OCI-LY7 (cell line): ENCODE data around the gene PRKD2.

Source experiments
- EZH2phosphoT487 ChIP-seq: fragments of 200-600 bp; sonication (generic); IDR thresholded peaks from 2 replicates; pipeline ENCODE4 v1.6.1; 2018; ENCODE audit warnings: low read depth, borderline replicate concordance, mild to moderate bottlenecking, mixed run types, antibody characterized with exemption, low read length, moderate library complexity, mixed read lengths
- TF ChIP-seq, protein P1 (sequence below): fragments of 200-600 bp; sonication (generic); conservative IDR thresholded peaks from 2 replicates; pipeline ENCODE4 v1.5.1; 2014; ENCODE audit warnings: mild to moderate bottlenecking, antibody characterized with exemption, low read length, moderate library complexity, mixed read lengths

DNA sequence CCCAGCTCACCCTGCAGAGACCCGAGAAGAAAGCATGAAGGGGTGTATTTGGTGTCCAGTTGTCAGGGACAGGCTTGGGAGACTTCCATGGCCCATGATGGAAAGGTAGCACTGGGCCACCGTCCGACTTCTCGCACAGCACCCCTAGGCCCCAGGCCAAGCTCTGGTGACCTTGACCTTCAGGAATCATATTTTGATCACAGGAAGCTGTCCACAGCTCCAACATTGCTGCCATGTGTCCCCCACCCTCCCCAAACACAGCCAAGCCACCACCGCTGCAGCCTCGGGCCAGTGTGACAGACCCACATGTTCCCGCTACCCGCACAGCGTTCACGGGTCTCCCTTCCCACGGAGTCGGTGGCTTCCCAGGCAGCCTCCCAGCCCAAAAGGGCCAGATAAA lies 91.2 kb downstream of the PRKD2 start:
- TF ChIP-seq, protein P1, sequence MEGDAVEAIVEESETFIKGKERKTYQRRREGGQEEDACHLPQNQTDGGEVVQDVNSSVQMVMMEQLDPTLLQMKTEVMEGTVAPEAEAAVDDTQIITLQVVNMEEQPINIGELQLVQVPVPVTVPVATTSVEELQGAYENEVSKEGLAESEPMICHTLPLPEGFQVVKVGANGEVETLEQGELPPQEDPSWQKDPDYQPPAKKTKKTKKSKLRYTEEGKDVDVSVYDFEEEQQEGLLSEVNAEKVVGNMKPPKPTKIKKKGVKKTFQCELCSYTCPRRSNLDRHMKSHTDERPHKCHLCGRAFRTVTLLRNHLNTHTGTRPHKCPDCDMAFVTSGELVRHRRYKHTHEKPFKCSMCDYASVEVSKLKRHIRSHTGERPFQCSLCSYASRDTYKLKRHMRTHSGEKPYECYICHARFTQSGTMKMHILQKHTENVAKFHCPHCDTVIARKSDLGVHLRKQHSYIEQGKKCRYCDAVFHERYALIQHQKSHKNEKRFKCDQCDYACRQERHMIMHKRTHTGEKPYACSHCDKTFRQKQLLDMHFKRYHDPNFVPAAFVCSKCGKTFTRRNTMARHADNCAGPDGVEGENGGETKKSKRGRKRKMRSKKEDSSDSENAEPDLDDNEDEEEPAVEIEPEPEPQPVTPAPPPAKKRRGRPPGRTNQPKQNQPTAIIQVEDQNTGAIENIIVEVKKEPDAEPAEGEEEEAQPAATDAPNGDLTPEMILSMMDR: no peak
- no peak for TF ChIP-seq EZH2phosphoT487
